SJSA1 (cell line): ENCODE results near the gene EIF4E2. TPM values are rescaled to one million over a fixed set of nuclear protein-coding genes. Genes with fewer than 3 reads are reported as not detected.

ENCODE experiments used
- DNase-seq, 2 experiments: peaks; one replicate each; pipeline ENCODE4 v3.0.0-alpha.2; 2015 to 2020; ENCODE audit warnings: low spot score in 2 of 2, low read depth in 1 of 2
- H3K27ac ChIP-seq: fragments of 250-450 bp; sonication (Bioruptor Pico); 2 replicates; pipeline ENCODE4 v1.5.1; 2020; ENCODE audit warnings: mild to moderate bottlenecking, moderate library complexity
- H3K27me3 ChIP-seq: fragments of 250-450 bp; sonication (Bioruptor Pico); replicated peaks from 2 replicates; pipeline ENCODE4 v1.5.1; 2020; ENCODE audit warnings: mild to moderate bottlenecking, moderate library complexity
- H3K36me3 ChIP-seq: fragments of 250-450 bp; sonication (Bioruptor Pico); 2 replicates; pipeline ENCODE4 v1.5.1; 2020; ENCODE audit warnings: mild to moderate bottlenecking
- H3K4me1 ChIP-seq: fragments of 250-450 bp; sonication (Bioruptor Pico); replicated peaks from 2 replicates; pipeline ENCODE4 v1.6.1; 2021; ENCODE audit warnings: mild to moderate bottlenecking
- H3K4me3 ChIP-seq: fragments of 250-450 bp; sonication (Bioruptor Pico); 2 replicates; pipeline ENCODE4 v1.5.1; 2020; ENCODE audit warnings: mild to moderate bottlenecking
- H3K9me3 ChIP-seq: fragments of 250-450 bp; sonication (Bioruptor Pico); replicated peaks from 2 replicates; pipeline ENCODE4 v1.5.1; 2020; ENCODE audit warnings: mild to moderate bottlenecking
- total RNA-seq: library from RNA; depleted of rRNA; stranded (reverse); fragments of >200 nt; shearing (Covaris generic); gene quantifications from 2 replicates; pipeline ENCODE4 v1.2.3, GENCODE V29; 2014; rRNA removed

EIF4E2 gene
- total RNA-seq, 1 experiment from 2014 or later, result 124 TPM

DNA sequence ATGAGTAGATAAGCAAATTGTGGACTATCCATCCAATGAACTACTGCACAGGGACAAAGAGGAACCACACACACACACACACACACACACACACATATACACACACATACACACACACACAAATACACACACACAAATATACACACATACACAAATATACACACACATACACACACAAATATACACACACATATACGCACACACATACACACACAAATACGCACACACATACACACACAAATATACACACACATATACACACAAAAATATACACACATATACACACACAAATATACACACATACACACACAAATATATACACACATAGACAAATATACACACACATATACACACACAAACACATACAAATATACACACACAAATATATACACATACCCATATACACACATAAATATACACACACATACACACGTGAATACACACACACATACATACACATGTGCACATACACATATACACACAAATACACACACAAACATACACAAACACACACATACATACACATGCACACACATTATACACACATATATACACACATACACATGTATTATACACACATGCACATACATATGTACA is 63.1 kb downstream of the EIF4E2 start:
- no peak overlapping the region for H3K27ac ChIP-seq
- peaks cover 15% of the 10 kb centered on the region for H3K4me1 ChIP-seq
- no peak overlapping the region for H3K4me3 ChIP-seq
- H3K9me3 ChIP-seq, result no peaks in the 10 kb centered on the region
- no peak for DNase-seq
- no peaks in the 10 kb centered on the region for H3K27me3 ChIP-seq
- no peaks in the 10 kb centered on the region for H3K36me3 ChIP-seq

DNA sequence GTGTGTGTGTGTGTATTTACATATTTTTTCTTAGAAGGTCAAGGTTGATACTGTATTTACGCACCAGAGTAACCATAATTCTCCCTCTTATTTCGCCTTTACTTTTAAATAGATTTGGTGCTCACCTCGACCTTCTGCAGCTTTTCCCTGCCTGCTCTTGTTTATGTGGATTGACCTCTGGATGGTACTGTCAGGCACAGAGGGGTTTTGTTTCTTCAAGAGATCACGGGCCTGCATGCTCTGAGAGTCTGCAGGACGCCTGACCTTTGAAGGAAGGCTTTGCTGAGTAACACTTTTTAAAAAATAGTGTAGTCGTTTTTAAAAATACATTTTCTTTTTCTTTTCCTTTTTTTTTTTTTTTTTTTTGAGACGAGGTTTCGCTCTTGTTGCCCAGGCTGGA is 64.8 kb downstream of the EIF4E2 start:
- peaks cover 15% of the 10 kb centered on the region for H3K4me1 ChIP-seq
- DNase-seq, result no peak
- H3K27me3 ChIP-seq, result no peaks in the 10 kb centered on the region
- no peaks in the 10 kb centered on the region for H3K36me3 ChIP-seq
- H3K27ac ChIP-seq, result no peak overlapping the region
- H3K4me3 ChIP-seq, result no peak overlapping the region
- no peaks in the 10 kb centered on the region for H3K9me3 ChIP-seq

Other genes starting within 250 kb of the EIF4E2 start
- gene ALPP, start 171.9 kb upstream of the EIF4E2 start, total RNA-seq, result 0.45 TPM in 1 of 2 replicates, not detected in the other
- gene ALPG, start 143.8 kb upstream of the EIF4E2 start, total RNA-seq, result 0.03 TPM in 1 of 2 replicates, not detected in the other
- gene ALPI, start 94.5 kb upstream of the EIF4E2 start, total RNA-seq, result not detected in 2 replicates
- not detected in 2 replicates for gene ECEL1, start 62.9 kb upstream of the EIF4E2 start, total RNA-seq
- gene PRSS56, start 30.3 kb upstream of the EIF4E2 start, total RNA-seq, result not detected in 2 replicates
- gene CHRND, start 24.5 kb upstream of the EIF4E2 start, total RNA-seq, result not detected in 2 replicates
- not detected in 2 replicates for gene CHRNG, start 11.0 kb upstream of the EIF4E2 start, total RNA-seq
- gene TIGD1, start 132 bp upstream of the EIF4E2 start, total RNA-seq, result 3.7 and 5.0 TPM in 2 replicates
- gene EFHD1, start 82.9 kb downstream of the EIF4E2 start, total RNA-seq, result 0.66 and 1.4 TPM in 2 replicates
- 42.5 and 51.0 TPM in 2 replicates for gene GIGYF2, start 146.6 kb downstream of the EIF4E2 start, total RNA-seq
- gene KCNJ13, start 225.9 kb downstream of the EIF4E2 start, total RNA-seq, result not detected in 2 replicates